HUDEP-2 (cell line): Measurements from ENCODE around the gene FKBP2.

ENCODE experiments used
- DNase-seq, 76 experiments: peaks; one replicate each; lab custom pipeline; 2025; ENCODE audit not compliant: unreplicated experiment in 76 of 76; lab: John Stamatoyannopoulos, UW

FKBP2 gene

DNA sequence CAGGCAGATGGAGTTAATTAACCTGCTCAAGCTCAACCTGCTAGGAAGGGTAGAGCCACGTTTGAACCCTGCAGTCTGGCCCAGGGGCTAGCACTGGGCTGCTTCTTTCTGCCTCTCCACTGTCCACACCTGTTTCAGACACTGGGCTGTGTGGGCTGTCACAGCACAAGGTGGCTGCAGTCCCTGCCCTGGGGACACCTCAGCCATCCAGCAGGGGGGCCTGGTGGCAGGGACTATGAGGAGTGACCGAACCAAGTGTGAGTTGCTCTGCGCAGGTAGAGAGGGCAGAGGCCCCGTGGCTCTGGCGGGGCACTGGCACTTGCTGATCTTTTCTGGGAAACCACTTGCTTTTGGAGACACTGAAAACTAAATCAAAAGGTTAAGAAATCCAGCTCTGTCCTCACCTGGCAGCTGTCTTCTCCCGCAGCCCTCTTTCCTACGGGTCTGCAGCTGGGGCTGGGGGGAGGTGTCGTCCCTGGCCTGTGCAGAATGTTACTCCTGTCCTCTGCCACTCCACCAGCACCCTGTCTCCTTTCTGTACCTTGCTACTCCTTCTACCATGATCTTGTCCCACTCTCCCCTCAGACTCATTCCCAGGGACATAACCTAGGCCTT is 37.8 kb downstream of the FKBP2 start:
- DNase-seq, result no peak

- no peak for DNase-seq
Observed at GRCh38 chr11:64281957-64282770, 41.3 kb downstream of the FKBP2 start.

DNA sequence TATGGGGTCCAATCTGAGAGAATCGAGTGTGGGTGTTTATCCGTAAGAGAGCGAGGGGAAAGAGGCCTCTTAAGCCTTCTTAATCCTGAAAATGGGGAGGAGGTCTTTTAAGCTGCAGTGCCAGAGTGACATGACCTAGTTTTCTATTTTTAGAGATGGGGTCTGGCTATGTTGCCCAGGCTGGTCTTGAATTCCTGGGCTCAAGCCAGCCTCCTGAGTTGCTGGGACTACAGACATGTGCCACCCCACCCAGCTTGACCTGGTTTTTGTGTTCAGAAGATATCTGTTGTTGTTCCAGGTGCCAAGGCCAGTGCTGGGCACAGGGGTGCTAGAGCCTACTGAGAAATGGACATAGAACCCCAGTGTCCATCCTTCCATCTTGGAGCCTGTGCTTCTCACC is 42.2 kb downstream of the FKBP2 start:
- DNase-seq, result no peak

GRCh38 chr11:64284048-64284961 is 43.4 kb downstream of the FKBP2 start, which contains the start of gene BAD:
BAD (minus strand) TSS chr11:64284665; CDS start chr11:64284368, 297 bp downstream.
- DNase-seq, result peak in 73 of 76 experiments; percentile 33 to 95 (median 88)

DNA sequence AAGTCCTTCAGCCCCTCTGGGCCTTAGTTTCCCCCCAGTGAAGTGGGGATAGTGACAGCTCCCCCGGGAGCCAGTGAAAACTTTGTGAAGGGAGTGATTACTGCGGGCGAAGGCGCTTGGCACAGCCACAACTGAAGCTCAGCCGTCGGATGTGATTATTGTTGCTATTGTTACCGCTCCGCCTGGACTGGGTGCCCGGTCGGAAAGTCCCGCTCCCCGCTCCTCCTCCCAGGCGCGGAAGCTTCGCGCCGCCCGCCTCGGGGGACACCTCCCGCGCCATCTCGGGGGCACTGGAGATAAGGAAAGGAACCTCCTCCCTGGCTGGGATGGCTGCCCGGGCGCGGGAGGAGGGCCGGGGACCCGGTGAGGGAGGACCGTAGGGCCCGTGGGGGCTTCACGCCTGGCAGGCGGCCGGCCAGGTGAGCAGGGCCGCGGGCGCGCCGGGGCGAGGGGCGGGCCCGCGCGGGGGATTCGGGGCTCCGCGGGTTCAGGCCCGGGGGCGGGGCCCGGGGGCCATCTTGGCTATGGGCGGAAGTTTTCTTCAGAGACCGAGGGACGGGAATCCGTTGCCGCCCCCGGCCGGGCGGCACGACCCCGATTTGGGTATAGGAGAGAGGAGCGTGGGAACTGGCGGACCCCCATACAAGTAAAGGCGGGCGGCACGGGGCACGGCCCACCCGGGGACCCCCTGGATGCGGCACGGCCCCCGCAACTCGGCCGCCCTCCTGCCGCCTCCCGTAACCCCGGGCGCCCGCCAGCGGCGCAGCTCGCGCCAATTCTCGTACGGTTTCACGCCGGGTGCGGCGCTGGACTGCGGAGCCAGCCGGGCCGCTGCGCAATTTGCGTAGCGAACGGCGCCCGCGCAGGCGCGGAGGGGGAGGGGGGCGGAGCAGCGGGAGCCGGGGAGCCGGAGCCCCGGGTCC is 44.3 kb downstream of the FKBP2 start, which contains the start of gene GPR137:
TSS of gene GPR137 (plus strand) at position 887 of the 923 bp plus-strand sequence. CDS start 677 bp downstream, outside the sequence.
- DNase-seq, result peak in 68 of 76 experiments; percentile 26 to 96 (median 75)

- peak in 57 of 76 experiments; percentile 5 to 73 (median 43) for DNase-seq
Observed at GRCh38 chr11:64285885-64286800, 45.2 kb downstream of the FKBP2 start.

- DNase-seq, result no peak
Observed at GRCh38 chr11:64286801-64287159, 45.9 kb downstream of the FKBP2 start.

DNA sequence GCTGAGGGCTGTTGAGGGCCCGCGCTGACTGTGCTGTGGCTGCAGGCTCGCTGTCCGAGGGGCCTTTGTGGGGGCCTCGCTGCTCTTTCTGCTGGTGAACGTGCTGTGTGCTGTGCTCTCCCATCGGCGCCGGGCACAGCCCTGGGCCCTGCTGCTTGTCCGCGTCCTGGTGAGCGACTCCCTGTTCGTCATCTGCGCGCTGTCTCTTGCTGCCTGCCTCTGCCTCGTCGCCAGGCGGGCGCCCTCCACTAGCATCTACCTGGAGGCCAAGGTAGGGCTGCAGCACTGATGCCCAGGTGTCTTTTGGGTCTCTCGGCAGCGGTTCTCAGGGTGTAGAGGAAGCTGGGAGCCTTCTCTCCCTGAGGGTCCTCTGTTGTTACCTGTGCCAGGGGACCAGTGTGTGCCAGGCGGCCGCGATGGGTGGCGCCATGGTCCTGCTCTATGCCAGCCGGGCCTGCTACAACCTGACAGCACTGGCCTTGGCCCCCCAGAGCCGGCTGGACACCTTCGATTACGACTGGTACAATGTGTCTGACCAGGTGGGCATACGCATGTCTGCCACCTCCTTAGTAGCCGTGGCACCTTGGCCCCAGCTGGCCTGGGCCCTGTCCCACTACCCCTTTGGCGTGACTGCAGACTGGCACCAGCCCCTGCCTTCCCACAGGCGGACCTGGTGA is 46.9 kb downstream of the FKBP2 start:
- DNase-seq, result no peak

- no peak for DNase-seq
Observed at GRCh38 chr11:64288353-64288750, 47.5 kb downstream of the FKBP2 start.

- no peak for DNase-seq
Observed at GRCh38 chr11:64289002-64289564, 48.2 kb downstream of the FKBP2 start.

DNA sequence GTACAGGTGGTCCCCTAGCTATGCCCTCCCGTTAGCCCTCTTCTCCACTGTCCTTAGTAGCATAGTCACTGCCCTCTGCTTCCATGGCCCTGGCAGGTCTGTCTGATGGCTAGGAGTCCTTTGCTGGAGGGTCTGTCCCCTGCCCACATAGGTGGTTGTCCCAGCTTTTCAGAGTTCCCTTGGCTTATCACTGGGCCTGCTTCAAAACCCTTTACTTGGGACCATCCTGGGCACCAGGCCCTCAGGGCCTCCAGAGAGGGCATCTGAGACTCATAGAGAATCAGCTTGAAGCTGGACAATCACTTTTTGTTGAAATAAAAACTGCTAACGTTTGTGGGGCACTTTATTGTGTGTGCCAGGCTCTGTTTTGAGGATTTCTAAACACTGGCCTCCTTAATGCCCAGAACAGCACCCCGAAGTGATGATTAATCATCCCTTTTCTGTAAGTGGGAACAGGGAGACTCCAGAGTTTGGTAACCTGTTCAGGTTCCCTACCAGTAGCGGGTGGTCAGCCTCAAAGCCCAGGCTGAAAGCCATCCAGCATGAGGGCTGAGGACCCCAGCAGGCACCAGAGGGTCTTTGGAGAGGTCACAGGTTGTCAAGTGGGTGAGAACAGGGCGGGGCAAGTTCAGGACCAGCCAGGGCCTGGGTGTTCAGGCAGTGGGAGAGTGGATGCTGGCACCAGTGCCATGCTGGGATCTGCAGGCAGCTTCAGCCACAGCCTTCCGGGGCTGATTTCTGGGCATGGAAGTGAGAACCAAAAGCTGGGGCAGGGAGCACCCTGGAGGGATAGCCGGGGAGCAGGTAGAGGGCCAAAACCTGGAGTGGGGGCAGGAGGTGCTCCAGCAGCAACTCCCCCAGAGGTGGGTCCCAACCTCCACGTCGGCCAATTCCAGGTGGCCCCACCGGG is 49.7 kb downstream of the FKBP2 start:
- DNase-seq, result no peak

- no peak for DNase-seq
Observed at GRCh38 chr11:64291262-64291751, 50.4 kb downstream of the FKBP2 start, which contains the start of gene KCNK4. KCNK4 (plus strand) TSS chr11:64291302; CDS start chr11:64293019, 1,717 bp downstream.

DNA sequence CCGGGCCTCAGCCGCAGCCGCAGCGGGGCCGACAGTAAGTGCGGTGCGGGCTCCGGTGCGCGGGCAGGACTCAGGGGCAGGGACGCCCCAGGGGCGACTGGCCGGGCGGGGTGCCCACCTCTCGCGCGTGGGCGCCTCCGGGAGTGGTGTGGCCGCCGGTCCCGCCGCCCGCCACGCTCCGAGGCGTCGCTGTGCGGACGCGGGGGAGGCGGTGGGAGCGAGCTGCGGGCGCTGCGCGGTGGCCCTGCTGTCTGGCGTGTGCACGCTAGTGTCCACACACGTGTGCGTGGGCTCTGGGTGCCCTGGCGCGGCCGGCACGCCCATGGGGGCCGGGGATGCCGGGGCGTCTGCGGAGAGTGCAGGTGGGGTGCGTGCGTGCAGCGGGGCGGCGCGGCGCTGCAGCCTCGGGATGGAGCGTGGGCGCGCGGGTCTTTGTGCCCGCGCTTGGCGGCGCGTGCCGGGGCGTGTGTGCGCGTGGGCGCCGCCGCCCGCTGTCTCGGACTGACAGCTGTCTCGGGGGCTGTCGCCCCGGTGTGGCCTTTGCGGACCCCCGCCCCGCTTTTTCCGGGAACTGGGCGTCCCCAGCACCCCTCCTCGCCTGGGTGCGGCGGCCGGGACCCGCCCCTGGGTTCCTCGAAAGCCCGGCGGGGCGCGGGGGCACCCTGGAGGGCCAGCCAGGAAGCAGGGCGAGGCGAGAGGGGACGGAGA is 51.0 kb downstream of the FKBP2 start:
- DNase-seq, result no peak

DNA sequence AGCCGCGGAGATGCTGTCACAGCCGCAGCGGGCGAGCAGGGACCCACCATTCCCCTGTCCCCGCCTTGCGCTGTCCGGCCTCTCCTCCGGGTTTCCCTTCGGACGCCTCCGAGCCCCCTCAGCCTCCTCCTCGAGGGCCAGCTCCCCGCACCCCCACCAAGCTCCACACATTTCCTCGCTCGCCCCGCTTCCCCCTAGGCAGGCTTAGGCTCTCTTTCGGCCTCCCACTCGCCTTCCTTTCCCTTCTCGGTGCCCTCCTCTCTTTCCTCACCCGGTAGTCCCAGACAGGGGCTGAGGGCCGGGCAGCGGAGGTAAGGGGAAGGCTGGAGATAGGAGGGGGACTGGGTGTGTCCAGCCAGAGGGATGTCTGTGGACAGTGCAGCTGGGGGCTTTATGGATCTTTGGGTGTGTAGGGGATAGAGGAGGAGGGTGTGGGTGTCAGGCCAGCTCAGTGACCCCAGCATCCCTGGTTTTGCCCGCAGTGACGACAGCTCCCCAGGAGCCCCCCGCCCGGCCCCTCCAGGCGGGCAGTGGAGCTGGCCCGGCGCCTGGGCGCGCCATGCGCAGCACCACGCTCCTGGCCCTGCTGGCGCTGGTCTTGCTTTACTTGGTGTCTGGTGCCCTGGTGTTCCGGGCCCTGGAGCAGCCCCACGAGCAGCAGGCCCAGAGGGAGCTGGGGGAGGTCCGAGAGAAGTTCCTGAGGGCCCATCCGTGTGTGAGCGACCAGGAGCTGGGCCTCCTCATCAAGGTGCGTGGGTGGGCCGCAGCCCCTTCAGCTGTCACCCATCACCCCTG is 51.8 kb downstream of the FKBP2 start:
- DNase-seq, result no peak
